HG02571 (cell line): Measurements from ENCODE around the gene GAL3ST2.
"Not testable (repeated sequence)": the region's sequence is repeated elsewhere in the genome, so short reads cannot be mapped to it uniquely, and the experiment has no call there.

ENCODE experiments used
- ATAC-seq: cut with Tn5 transposase; IDR thresholded peaks from one replicate; pipeline ENCODE4 v1.9.1; 2021; ENCODE audit warnings: mild to moderate bottlenecking, moderate library complexity; ENCODE audit not compliant: unreplicated experiment

GAL3ST2 gene

GRCh38 chr2:241817821-241818215 lies 41.2 kb downstream of the GAL3ST2 start:
- not testable (repeated sequence) for ATAC-seq

GRCh38 chr2:241818229-241818942 lies 41.8 kb downstream of the GAL3ST2 start:
- no peak for ATAC-seq

- ATAC-seq: no peak
Measured at GRCh38 chr2:241818943-241819270, 42.3 kb downstream of the GAL3ST2 start.

GRCh38 chr2:241819947-241820624 lies 43.5 kb downstream of the GAL3ST2 start:
- not testable (repeated sequence) for ATAC-seq

GRCh38 chr2:241820625-241821384 lies 44.2 kb downstream of the GAL3ST2 start:
- ATAC-seq: no peak

- ATAC-seq: no peak
Measured at GRCh38 chr2:241821460-241822263, 45.0 kb downstream of the GAL3ST2 start.

GRCh38 chr2:241822264-241822623 lies 45.6 kb downstream of the GAL3ST2 start:
- ATAC-seq: no peak

GRCh38 chr2:241823531-241824437 lies 47.2 kb downstream of the GAL3ST2 start:
- ATAC-seq: not testable (repeated sequence)

- no peak for ATAC-seq
Measured at GRCh38 chr2:241827394-241827793, 50.8 kb downstream of the GAL3ST2 start.

GRCh38 chr2:241833101-241833663 lies 56.6 kb downstream of the GAL3ST2 start:
- ATAC-seq: no peak

GRCh38 chr2:241833756-241834526 lies 57.3 kb downstream of the GAL3ST2 start:
- ATAC-seq: not testable (repeated sequence)

- no peak for ATAC-seq
Measured at GRCh38 chr2:241834527-241835210, 58.0 kb downstream of the GAL3ST2 start.

GRCh38 chr2:241835611-241836010 lies 59.0 kb downstream of the GAL3ST2 start:
- ATAC-seq: no peak

- no peak for ATAC-seq
Measured at GRCh38 chr2:241836292-241836691, 59.7 kb downstream of the GAL3ST2 start.

- no peak for ATAC-seq
Measured at GRCh38 chr2:241837197-241837965, 60.8 kb downstream of the GAL3ST2 start.

- no peak for ATAC-seq
Measured at GRCh38 chr2:241841181-241842066, 64.8 kb downstream of the GAL3ST2 start.

- ATAC-seq: no peak
Measured at GRCh38 chr2:241842067-241842415, 65.4 kb downstream of the GAL3ST2 start.
